Vagina (tissue), 2 donors: ENCODE data around the gene FAM3D.

ENCODE experiments used
- POLR2A ChIP-seq, 2 donors: fragments of 450-650 bp; IDR thresholded peaks; one replicate each; pipeline ENCODE4 v1.6.1; 2017; ENCODE audit warnings: antibody characterized with exemption in 2 of 2, mild to moderate bottlenecking in 2 of 2, moderate library complexity in 2 of 2
- POLR2AphosphoS5 ChIP-seq, 2 donors: sonication (generic); formaldehyde crosslinking; IDR thresholded peaks; one replicate each; pipeline ENCODE4 v1.9.0; 2017; ENCODE audit warnings: antibody characterized with exemption in 2 of 2, mild to moderate bottlenecking in 2 of 2, low read depth in 1 of 2; ENCODE audit not compliant: insufficient read depth in 1 of 2
- TF ChIP-seq, protein P1 (sequence below), 3 experiments: fragments of 450-650 bp in 2 of 3; fragments of 200-600 bp in 1 of 3; sonication (generic) in 1 of 3; IDR thresholded peaks; one replicate each; pipeline ENCODE4 v1.5.1; 2017 to 2019; ENCODE audit warnings: antibody characterized with exemption in 3 of 3, mild to moderate bottlenecking in 2 of 3, moderate library complexity in 2 of 3

DNA sequence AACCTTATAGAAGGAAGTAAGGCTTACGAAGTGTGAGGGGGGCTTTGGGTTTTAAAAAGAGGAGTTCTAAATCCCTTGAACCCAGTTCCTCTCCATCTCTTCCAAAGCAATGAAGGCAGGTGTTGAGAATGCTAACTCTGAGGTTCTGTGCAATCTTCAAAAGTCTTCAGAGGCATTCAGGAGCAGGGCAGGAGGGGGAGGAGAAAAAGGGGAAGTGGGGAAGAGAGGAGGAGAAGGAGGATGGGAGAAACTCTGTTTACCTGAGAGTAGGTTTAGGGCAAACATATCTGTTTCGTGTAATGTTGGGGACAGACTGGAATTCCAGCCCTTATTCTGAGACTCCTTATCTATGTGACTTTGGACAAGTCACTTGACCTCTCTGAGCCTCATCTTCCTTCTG, 36.9 kb downstream of the FAM3D start:
- TF ChIP-seq, protein P1, sequence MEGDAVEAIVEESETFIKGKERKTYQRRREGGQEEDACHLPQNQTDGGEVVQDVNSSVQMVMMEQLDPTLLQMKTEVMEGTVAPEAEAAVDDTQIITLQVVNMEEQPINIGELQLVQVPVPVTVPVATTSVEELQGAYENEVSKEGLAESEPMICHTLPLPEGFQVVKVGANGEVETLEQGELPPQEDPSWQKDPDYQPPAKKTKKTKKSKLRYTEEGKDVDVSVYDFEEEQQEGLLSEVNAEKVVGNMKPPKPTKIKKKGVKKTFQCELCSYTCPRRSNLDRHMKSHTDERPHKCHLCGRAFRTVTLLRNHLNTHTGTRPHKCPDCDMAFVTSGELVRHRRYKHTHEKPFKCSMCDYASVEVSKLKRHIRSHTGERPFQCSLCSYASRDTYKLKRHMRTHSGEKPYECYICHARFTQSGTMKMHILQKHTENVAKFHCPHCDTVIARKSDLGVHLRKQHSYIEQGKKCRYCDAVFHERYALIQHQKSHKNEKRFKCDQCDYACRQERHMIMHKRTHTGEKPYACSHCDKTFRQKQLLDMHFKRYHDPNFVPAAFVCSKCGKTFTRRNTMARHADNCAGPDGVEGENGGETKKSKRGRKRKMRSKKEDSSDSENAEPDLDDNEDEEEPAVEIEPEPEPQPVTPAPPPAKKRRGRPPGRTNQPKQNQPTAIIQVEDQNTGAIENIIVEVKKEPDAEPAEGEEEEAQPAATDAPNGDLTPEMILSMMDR (IDR thresholded peaks at IDR 0.05), result no peak
- TF ChIP-seq POLR2AphosphoS5 (IDR thresholded peaks at IDR 0.05; ENCODE audit: insufficient read depth in 1 of 2, low read depth in 1 of 2) (no peak), POLR2A (IDR thresholded peaks at IDR 0.05) (no peak)
